GM12872 (cell line): ENCODE measurements around the gene SLIT3.

ENCODE experiments used
- TF ChIP-seq, protein P1 (sequence below): IDR thresholded peaks from 3 replicates; pipeline ENCODE4 v1.5.1; 2011; ENCODE audit warnings: low read depth, mild to moderate bottlenecking, low read length, moderate library complexity; ENCODE audit not compliant: insufficient read depth

Gene SLIT3

DNA sequence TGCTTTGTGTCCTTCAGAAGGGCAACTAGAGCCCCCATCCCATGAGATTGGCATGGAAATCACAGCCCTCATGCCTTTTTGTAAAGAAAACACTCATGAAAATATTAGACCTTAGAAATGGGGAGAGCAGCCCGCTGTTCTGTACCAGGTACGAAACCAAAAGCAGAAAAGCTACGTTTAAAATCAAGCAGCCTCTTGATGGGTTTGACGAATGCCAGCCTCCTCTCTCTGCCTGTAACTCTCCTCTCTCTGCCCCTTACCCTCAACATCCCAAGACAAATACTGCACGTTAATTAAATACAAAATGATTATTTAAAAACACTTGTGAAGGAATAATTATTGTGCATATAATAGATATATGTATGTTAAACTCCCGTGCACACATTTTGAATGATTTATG, 390.1 kb downstream of the SLIT3 start:
- TF ChIP-seq, protein P1, sequence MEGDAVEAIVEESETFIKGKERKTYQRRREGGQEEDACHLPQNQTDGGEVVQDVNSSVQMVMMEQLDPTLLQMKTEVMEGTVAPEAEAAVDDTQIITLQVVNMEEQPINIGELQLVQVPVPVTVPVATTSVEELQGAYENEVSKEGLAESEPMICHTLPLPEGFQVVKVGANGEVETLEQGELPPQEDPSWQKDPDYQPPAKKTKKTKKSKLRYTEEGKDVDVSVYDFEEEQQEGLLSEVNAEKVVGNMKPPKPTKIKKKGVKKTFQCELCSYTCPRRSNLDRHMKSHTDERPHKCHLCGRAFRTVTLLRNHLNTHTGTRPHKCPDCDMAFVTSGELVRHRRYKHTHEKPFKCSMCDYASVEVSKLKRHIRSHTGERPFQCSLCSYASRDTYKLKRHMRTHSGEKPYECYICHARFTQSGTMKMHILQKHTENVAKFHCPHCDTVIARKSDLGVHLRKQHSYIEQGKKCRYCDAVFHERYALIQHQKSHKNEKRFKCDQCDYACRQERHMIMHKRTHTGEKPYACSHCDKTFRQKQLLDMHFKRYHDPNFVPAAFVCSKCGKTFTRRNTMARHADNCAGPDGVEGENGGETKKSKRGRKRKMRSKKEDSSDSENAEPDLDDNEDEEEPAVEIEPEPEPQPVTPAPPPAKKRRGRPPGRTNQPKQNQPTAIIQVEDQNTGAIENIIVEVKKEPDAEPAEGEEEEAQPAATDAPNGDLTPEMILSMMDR: no peak

DNA sequence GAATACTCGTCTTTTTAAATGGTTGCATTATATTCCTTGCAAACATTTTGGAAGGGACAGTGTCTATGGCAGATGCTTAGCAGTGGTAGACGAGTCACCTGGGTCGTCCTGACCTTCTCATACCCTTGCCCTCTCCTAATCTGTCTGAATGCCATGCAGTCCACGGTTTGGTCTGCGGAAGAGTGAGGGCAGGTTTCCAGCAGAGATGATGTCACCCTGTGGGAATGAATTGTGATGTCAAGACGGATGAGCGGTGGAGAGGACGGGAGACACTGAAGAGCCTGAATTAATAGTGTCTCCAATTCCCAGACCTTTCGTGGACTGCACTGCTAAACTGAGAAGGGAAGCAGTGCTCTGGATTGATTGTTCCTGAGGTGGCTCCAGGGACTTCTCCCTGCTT, 392.7 kb downstream of the SLIT3 start:
- TF ChIP-seq, protein P1: no peak

DNA sequence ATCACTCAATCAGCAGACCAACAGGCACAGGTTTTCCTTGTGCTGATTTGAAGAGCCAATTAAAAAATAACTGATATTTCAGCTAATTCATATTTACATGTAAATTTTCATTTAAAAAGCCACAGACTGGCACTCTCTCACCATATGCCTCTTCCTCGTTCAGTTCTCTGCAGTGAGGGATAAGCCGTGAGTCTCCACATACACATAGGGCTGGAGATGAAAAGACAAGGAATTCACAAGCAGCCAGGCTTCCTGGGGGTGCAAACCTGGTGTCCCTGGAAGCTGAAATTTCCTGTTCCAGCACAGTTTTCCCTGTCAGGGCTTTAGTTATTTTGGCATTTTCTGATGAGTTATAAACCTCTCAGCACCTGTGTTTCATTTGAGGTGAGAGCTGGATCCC, 397.9 kb downstream of the SLIT3 start:
- TF ChIP-seq, protein P1: no peak

DNA sequence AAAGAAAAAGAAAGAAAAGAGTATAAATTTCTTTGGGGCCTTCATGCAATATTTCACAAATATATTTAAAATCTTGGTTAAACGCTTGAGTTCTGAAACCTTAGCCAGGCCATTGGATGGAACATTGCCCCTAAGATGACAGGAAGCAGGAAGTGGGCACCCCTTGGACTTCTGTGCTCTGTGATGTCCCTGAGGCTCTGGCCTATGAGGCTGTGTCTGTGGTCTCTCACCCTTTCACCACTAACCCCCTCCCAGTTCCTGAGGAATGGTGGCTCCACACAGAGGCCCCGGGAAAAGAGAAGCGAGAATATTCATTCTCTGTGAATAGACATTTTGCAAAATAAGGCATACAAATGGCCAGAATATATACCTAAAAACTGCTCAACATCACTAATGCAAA, 401.3 kb downstream of the SLIT3 start:
- TF ChIP-seq, protein P1: no peak

DNA sequence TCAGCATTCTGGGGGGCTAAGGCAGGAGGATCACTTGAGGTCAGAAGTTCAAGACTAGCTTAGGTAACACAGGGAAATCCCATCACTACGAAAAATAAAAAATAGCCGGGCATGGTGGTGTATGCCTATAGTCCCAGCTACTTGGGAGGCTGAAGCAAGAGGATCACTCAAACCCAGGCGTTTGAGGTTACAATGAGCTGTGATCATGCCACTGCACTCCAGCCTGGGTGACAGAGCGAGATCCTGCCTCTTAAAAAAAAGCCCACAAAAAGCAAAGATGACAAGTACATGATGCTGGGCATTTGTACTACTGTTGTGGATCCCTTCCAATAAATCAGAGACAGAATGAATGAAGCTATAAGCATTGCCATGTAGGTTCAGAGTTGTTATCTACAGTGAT, 401.7 kb downstream of the SLIT3 start:
- TF ChIP-seq, protein P1: no peak

DNA sequence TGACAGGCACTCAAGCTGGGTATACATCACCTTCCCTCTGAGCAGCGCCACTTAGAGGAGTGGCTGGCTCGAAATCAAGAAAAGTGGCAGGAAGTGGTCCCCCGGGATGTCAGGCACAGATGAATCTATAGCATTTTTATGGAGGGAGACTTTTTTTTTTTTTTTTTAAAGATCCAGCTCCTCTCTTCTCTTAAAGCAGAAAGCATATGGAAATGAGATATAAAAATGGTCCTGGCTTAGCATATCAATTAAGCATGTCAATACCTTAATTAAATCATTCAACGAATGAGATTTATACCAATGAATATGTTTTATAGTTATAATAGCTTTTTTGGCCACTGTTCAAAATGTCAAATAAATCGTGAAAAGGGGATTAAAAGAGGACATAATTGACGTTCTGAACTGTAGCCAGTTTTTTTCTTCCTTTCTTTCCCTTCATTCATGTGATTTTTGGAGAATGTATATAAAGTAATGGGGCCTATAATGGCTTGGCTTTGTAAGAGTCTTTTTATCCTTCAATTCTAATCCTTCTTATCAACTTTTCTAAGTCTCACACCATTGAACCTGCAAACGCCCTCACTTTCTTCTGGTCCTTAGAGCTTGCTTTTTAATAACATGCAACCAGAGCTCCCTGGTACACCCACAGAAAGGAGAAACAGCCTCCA, 402.6 kb downstream of the SLIT3 start:
- TF ChIP-seq, protein P1: no peak

DNA sequence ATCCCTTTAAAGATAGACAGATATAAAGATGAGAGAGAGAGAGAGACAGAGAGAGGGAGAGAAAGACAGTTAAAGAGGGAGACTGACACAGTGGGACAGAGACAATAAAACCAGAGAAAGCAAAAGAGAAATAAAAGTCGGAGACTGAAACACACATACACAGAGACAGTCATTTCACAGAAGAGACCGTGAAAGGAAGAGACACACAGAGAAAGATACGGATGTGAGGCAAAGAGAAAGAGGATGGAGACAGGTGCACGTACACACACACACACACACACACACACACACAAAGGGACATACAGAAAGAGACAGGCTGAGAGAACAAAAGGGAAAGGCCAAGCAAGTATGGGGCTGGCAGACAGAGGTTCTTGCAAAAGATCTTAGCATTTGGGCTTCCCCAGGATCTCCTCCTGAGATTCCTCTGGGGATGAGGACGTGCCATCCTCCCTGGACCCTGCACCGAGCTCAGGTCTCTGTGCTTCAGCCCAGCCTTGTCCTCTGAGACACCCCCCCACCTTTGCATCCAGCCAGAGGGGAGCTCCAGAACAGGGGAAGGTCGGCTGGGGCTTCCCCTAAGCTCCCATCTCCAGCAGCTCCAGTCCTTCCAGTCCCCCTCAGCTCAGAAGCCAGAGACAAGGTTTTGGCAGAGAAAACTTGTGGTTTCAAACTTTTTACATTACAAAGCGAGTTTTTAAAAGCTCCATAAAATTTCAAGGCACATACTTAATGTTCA, 403.4 kb downstream of the SLIT3 start:
- TF ChIP-seq, protein P1: no peak
